Heart right ventricle (tissue), 16 donors: Measurements from ENCODE around the gene EPN3. TPM values are rescaled to one million over a fixed set of nuclear protein-coding genes. Genes with fewer than 3 reads are reported as not detected.

Source experiments
- ATAC-seq, 8 donors: fragments of 200-7000 bp; cut with Tn5 transposase; one replicate each; pipeline ENCODE4 v1.9.1; 2020; ENCODE audit warnings: mild to moderate bottlenecking in 8 of 8, moderate library complexity in 8 of 8, moderate number of reproducible peaks in 1 of 8
- DNase-seq, 2 donors: peaks; one replicate each; pipeline ENCODE4 v3.0.0-alpha.2; 2020
- H3K27ac ChIP-seq, 10 donors: fragments of 200-600 bp; sonication (generic) in 2 of 10; one replicate each; pipeline versions ENCODE4 v1.5.0 to v1.8.0; 2020 to 2022; ENCODE audit warnings: mild to moderate bottlenecking in 3 of 10
- H3K27me3 ChIP-seq, 7 donors: fragments of 200-600 bp; one replicate each; pipeline ENCODE4 v1.8.0; 2021 to 2022; ENCODE audit warnings: mild to moderate bottlenecking in 2 of 7
- H3K36me3 ChIP-seq, 9 donors: fragments of 200-600 bp; sonication (generic) in 1 of 9; one replicate each; pipeline versions ENCODE4 v1.5.0 to v1.8.0; 2020 to 2022; ENCODE audit warnings: mild to moderate bottlenecking in 2 of 9
- H3K4me1 ChIP-seq, 9 donors: fragments of 200-600 bp; sonication (generic) in 1 of 9; one replicate each; pipeline versions ENCODE4 v1.5.0 to v1.8.0; 2020 to 2022; ENCODE audit warnings: mild to moderate bottlenecking in 4 of 9
- H3K4me3 ChIP-seq, 10 donors: fragments of 200-600 bp; sonication (generic) in 2 of 10; one replicate each; pipeline versions ENCODE4 v1.5.0 to v1.8.0; 2020 to 2022; ENCODE audit warnings: mild to moderate bottlenecking in 7 of 10, moderate library complexity in 2 of 10
- H3K9me3 ChIP-seq, 11 donors: fragments of 200-600 bp in 10 of 11; sonication (generic) in 2 of 11; one replicate each; pipeline versions ENCODE4 v1.5.0 to v1.8.0; 2013 to 2022; ENCODE audit warnings: mild to moderate bottlenecking in 2 of 11, control low read depth in 1 of 11, moderate library complexity in 1 of 11
- CTCF ChIP-seq, 9 donors: fragments of 200-600 bp; sonication (generic) in 2 of 9; IDR thresholded peaks; one replicate each; pipeline versions ENCODE4 v1.5.0 to v1.8.0; 2021 to 2022; ENCODE audit warnings: antibody characterized with exemption in 9 of 9, mild to moderate bottlenecking in 5 of 9, moderate library complexity in 1 of 9
- WGBS, 2 donors: extraction: QIAGEN DNeasy Blood & Tissue Kit; methylation state at CpG; one replicate each; pipeline ENCODE4 v1.1.7; 2013; ENCODE audit warnings: inconsistent platforms in 1 of 2; 5-methylcytosine and 5-hydroxymethylcytosine counted together
- intact Hi-C, 10 donors: fragments of 100-400 bp; cut with DNase I; formaldehyde crosslinking; loops; one replicate each; pipeline versions ENCODE4 v1.11.1 to v1.14.2; 2022
- polyA plus RNA-seq, 2 donors: library from polyadenylated mRNA; stranded (reverse); fragments of 200-250 nt; gene quantifications; one replicate each; pipeline ENCODE4 v1.2.3, GENCODE V29; 2013
- total RNA-seq, 10 donors: library from RNA; stranded (reverse); fragmentation: NEBNext Ultra II Directional in 3 of 10; extraction: Animal tissue kit (Norgen Biotek cat#: 25700) in 3 of 10; gene quantifications; one replicate each; pipeline versions ENCODE4 v1.2.1 to v1.2.4, GENCODE V29; 2021 to 2023
- donor health status: Arrhythmogenic right ventricular cardiomyopathy.
- donor health status: ischemic (EF 13 %, LVEDD 7.1; RV severe dilation, severe dysfunction).
- donor health status: healthy with polysubstance abuse.
- donor health status: DM: no; HTN: yes; CAD: no.
- donor health status: DM: no; HTN: no; CAD: no.
- donor health status: ischemic (EF 25% LVEDD 6.9; RV normal size, moderate dysfunction).
- donor health status: ischemic (EF 25% LVEDD 5.7; RV mildly dilated, moderate dysfunction).
- donor health status: healthy.
- donor health status: DM: yes; HTN: yes; CAD: no.
- donor health status: Ischemic cardiomyopathy.
- donor health status: ischemic (EF 35%, LVEDD 5.7; RV mildly dilated, moderate dysfunction).
- donor health status: nonischemic (EF 11% LVEDD 7.7; RV severe dilation, severe dysfunction).
- donor health status: DM: yes; HTN: yes; CAD: no.
- donor health status: PGD.
- donor health status: ischemic (EF 29% LVEDD 5.4; RV normal size, mild dysfunction).
- donor health status: nonischemic (EF 23%, LVEDD 6.1; RV moderate dilation, normal function).

Gene EPN3
- total and polyA plus RNA-seq, 12 donors = 3.0 to 21.5 (median 10.1) TPM

GRCh38 chr17:50542795-50543774, 10.6 kb downstream of the EPN3 start:
- no peaks in the 10 kb centered on the region for H3K27me3 ChIP-seq
- ATAC-seq = peak in 3 of 8 donors; percentile 4 to 25 (median 19)
- TF ChIP-seq CTCF (IDR thresholded peaks at IDR 0.05) = no peak
- H3K27ac ChIP-seq = peak overlapping the region in 6 of 10 donors; percentile 50 to 88 (median 79)
- peak overlapping the region in 3 of 10 donors; percentile 38 to 87 (median 65) for H3K4me3 ChIP-seq
- DNase-seq = peak in 1 of 2 donors; percentile 31
- peaks cover 0 to 4% (median 0%) of the 10 kb centered on the region in 9 donors for H3K36me3 ChIP-seq
- H3K4me1 ChIP-seq = peaks cover 2 to 39% (median 30%) of the 10 kb centered on the region in 9 donors
- intact Hi-C loops = loop anchor here in 8 of 10 donors (2.0 to 10.0 kb wide), 3 partner anchors 60 to 412 kb away; no protein-coding TSS in a partner anchor
- WGBS, 2 donors = 78 to 83% methylated on average over 16 of the region's 16 CpGs
- H3K9me3 ChIP-seq = no peaks in the 10 kb centered on the region

- H3K27me3 ChIP-seq = no peaks in the 10 kb centered on the region
- intact Hi-C loops = loop anchor here in 5 of 10 donors (5.0 to 10.0 kb wide), 2 partner anchors 62 to 410 kb away; no protein-coding TSS in a partner anchor
- 72 to 75% methylated on average over 7 of the region's 7 CpGs for WGBS, 2 donors
- H3K36me3 ChIP-seq = peaks cover 0 to 10% (median 0%) of the 10 kb centered on the region in 9 donors
- no peaks in the 10 kb centered on the region for H3K9me3 ChIP-seq
- ATAC-seq = no peak
- H3K27ac ChIP-seq = no peak overlapping the region
- no peak overlapping the region for H3K4me3 ChIP-seq
- TF ChIP-seq CTCF (IDR thresholded peaks at IDR 0.05) = no peak
- H3K4me1 ChIP-seq = peaks cover 2 to 41% (median 30%) of the 10 kb centered on the region in 9 donors
- no peak for DNase-seq
Observed at GRCh38 chr17:50544516-50544915, 12.0 kb downstream of the EPN3 start.

- Histone ChIP-seq H3K4me3 (no peak overlapping the region), H3K4me1 (peaks cover 2 to 41% (median 30%) of the 10 kb centered on the region in 9 donors), H3K9me3 (no peaks in the 10 kb centered on the region), H3K27me3 (no peaks in the 10 kb centered on the region), H3K36me3 (peaks cover 0 to 18% (median 0%) of the 10 kb centered on the region in 9 donors), H3K27ac (no peak overlapping the region)
- intact Hi-C loops = loop anchor here in 9 of 10 donors (5.0 to 10.0 kb wide), 8 partner anchors 63 to 412 kb away; no protein-coding TSS in a partner anchor
- no peak for TF ChIP-seq CTCF (IDR thresholded peaks at IDR 0.05)
- DNase-seq (no peak), ATAC-seq (no peak)
- 53 to 57% methylated on average over 8 of the region's 8 CpGs for WGBS, 2 donors
Observed at GRCh38 chr17:50545311-50545710, 12.8 kb downstream of the EPN3 start.

- peaks cover 0 to 38% (median 23%) of the 10 kb centered on the region in 9 donors for H3K4me1 ChIP-seq
- H3K9me3 ChIP-seq = no peaks in the 10 kb centered on the region
- DNase-seq (no peak), ATAC-seq (no peak)
- no peak for TF ChIP-seq CTCF (IDR thresholded peaks at IDR 0.05)
- 43 to 48% methylated on average over 4 of the region's 4 CpGs for WGBS, 2 donors
- peak overlapping the region in 8 of 10 donors; percentile 76 to 94 (median 82) for H3K27ac ChIP-seq
- H3K4me3 ChIP-seq = peak overlapping the region in 8 of 10 donors; percentile 43 to 74 (median 70)
- intact Hi-C loops = loop anchor here in 9 of 10 donors (1.0 to 10.0 kb wide), 12 partner anchors 64 to 411 kb away; no protein-coding TSS in a partner anchor
- H3K36me3 ChIP-seq = peaks cover 0 to 27% (median 0%) of the 10 kb centered on the region in 9 donors
- H3K27me3 ChIP-seq = no peaks in the 10 kb centered on the region
Observed at GRCh38 chr17:50546701-50547034, 14.1 kb downstream of the EPN3 start.
